Measurements from ENCODE around the gene DUSP22.

Gene DUSP22

GRCh38 chr6:346386-347030 lies 54.2 kb downstream of the DUSP22 start:
- DNase-seq: peak in 1 of 10 donors; percentile 62
- intact Hi-C loops (cut with DNase I): no loop called here

GRCh38 chr6:347232-347631 lies 54.9 kb downstream of the DUSP22 start:
- peak in 1 of 10 donors; percentile 15 for DNase-seq
- intact Hi-C loops (cut with DNase I): no loop called here

GRCh38 chr6:347951-348859 lies 55.9 kb downstream of the DUSP22 start:
- peak in 1 of 10 donors; percentile 84 for DNase-seq
- intact Hi-C loops (cut with DNase I): no loop called here

GRCh38 chr6:348860-349396 lies 56.6 kb downstream of the DUSP22 start:
- peak in 1 of 10 donors; percentile 84 for DNase-seq

GRCh38 chr6:349491-349921 lies 57.2 kb downstream of the DUSP22 start:
- intact Hi-C loops (cut with DNase I): no loop called here
- peak in 1 of 10 donors; percentile 83 for DNase-seq

More at GRCh38 chr6:348860-349396, 56.6 kb downstream of the DUSP22 start:
- intact Hi-C loops (cut with DNase I): no loop called here

GRCh38 chr6:350371-350770 lies 58.1 kb downstream of the DUSP22 start:
- peak in 1 of 10 donors; percentile 67 for DNase-seq
- intact Hi-C loops (cut with DNase I): no loop called here

GRCh38 chr6:351011-351866 lies 59.0 kb downstream of the DUSP22 start:
- intact Hi-C loops (cut with DNase I): no loop called here
- DNase-seq: peak in 1 of 10 donors; percentile 62

- intact Hi-C loops (cut with DNase I): no loop called here
- DNase-seq: peak in 2 of 10 donors; percentile 74 to 86
Measured at GRCh38 chr6:351867-352289, 59.6 kb downstream of the DUSP22 start.

- intact Hi-C loops (cut with DNase I): no loop called here
- DNase-seq: peak in 1 of 10 donors; percentile 81
Measured at GRCh38 chr6:352474-352873, 60.2 kb downstream of the DUSP22 start.

- DNase-seq: peak in 1 of 10 donors; percentile 67
Measured at GRCh38 chr6:352896-353470, 60.7 kb downstream of the DUSP22 start.

GRCh38 chr6:353642-354614 lies 61.6 kb downstream of the DUSP22 start:
- intact Hi-C loops (cut with DNase I): no loop called here
- DNase-seq: peak in 2 of 10 donors; percentile 72 to 83

More at GRCh38 chr6:352896-353470, 60.7 kb downstream of the DUSP22 start:
- intact Hi-C loops (cut with DNase I): no loop called here

- intact Hi-C loops (cut with DNase I): no loop called here
- DNase-seq: peak in 1 of 10 donors; percentile 82
Measured at GRCh38 chr6:354631-355280, 62.5 kb downstream of the DUSP22 start.

GRCh38 chr6:355373-356208 lies 63.3 kb downstream of the DUSP22 start:
- intact Hi-C loops (cut with DNase I): no loop called here
- peak in 1 of 10 donors; percentile 67 for DNase-seq

GRCh38 chr6:356828-357251 lies 64.6 kb downstream of the DUSP22 start:
- DNase-seq: peak in 1 of 10 donors; percentile 67
- intact Hi-C loops (cut with DNase I): no loop called here

- peak in 2 of 10 donors; percentile 86 to 90 for DNase-seq
- intact Hi-C loops (cut with DNase I): no loop called here
Measured at GRCh38 chr6:357261-357790, 65.0 kb downstream of the DUSP22 start.

- peak in 2 of 10 donors; percentile 79 for DNase-seq
- intact Hi-C loops (cut with DNase I): no loop called here
Measured at GRCh38 chr6:357791-358341, 65.6 kb downstream of the DUSP22 start.

All from posterior cingulate gyrus (tissue), 11 donors.